OCI-LY1 (cell line): ENCODE measurements around the gene GDF15.
A peak's percentile ranks its signal among the peaks of the same experiment; 100 is the strongest.

Experiments
- H2AFZ ChIP-seq: fragments of 200-600 bp; sonication (generic), shearing (Covaris generic); 2 replicates; pipeline ENCODE4 v1.6.0; 2014; ENCODE audit warnings: antibody characterized with exemption, mild to moderate bottlenecking, low read length
- H3F3A ChIP-seq: fragments of 200-600 bp; sonication (generic), shearing (Covaris generic); 2 replicates; pipeline ENCODE4 v1.6.0; 2014; ENCODE audit warnings: mild to moderate bottlenecking, antibody characterized with exemption, low read length, moderate library complexity; ENCODE audit not compliant: insufficient read depth
- H3K27ac ChIP-seq: fragments of 200-600 bp; sonication (generic); 2 replicates; pipeline ENCODE4 v1.5.1; 2014; ENCODE audit warnings: low read length, mixed run types, mild to moderate bottlenecking, low read depth; ENCODE audit not compliant: poor library complexity, severe bottlenecking
- H3K27me3 ChIP-seq: fragments of 200-600 bp; sonication (generic); 2 replicates; pipeline ENCODE4 v1.6.0; 2014; ENCODE audit warnings: antibody characterized with exemption, mild to moderate bottlenecking, low read length, moderate library complexity; ENCODE audit not compliant: insufficient read depth
- H3K36me3 ChIP-seq: fragments of 200-600 bp; sonication (generic); 2 replicates; pipeline ENCODE4 v1.6.1; 2014; ENCODE audit warnings: mild to moderate bottlenecking, antibody characterized with exemption, low read length, moderate library complexity, mixed read lengths; ENCODE audit not compliant: insufficient read depth
- H3K4me1 ChIP-seq: fragments of 200-600 bp; sonication (generic); 2 replicates; pipeline ENCODE4 v1.5.1; 2014; ENCODE audit warnings: mild to moderate bottlenecking, low read length, moderate library complexity; ENCODE audit not compliant: insufficient read depth, severe bottlenecking
- H3K4me2 ChIP-seq: fragments of 200-600 bp; sonication (generic), shearing (Covaris generic); 2 replicates; pipeline ENCODE4 v1.6.1; 2014; ENCODE audit warnings: low read length
- H3K4me3 ChIP-seq: fragments of 200-600 bp; sonication (generic); 2 replicates; pipeline ENCODE4 v1.5.1; 2014; ENCODE audit warnings: low read length, low read depth, mild to moderate bottlenecking, mixed read lengths; ENCODE audit not compliant: poor library complexity, severe bottlenecking
- H3K79me2 ChIP-seq: fragments of 200-600 bp; shearing (Covaris generic); 2 replicates; pipeline ENCODE4 v1.6.1; 2016; ENCODE audit warnings: mixed run types, low read length, mixed read lengths; ENCODE audit not compliant: insufficient read depth
- H3K9ac ChIP-seq: fragments of 200-600 bp; sonication (generic), shearing (Covaris generic); 2 replicates; pipeline ENCODE4 v1.6.1; 2014; ENCODE audit warnings: mild to moderate bottlenecking, low read length, mixed read lengths
- H3K9me2 ChIP-seq: fragments of 200-600 bp; sonication (generic), shearing (Covaris generic); 2 replicates; pipeline ENCODE4 v1.6.1; 2014; ENCODE audit warnings: low read depth, mild to moderate bottlenecking, low read length, mixed read lengths
- H3K9me3 ChIP-seq: fragments of 200-600 bp; shearing (Covaris generic); 2 replicates; pipeline ENCODE4 v1.6.1; 2014; ENCODE audit warnings: low read length, mixed read lengths
- H4K20me1 ChIP-seq: fragments of 200-600 bp; sonication (generic), shearing (Covaris generic); 2 replicates; pipeline ENCODE4 v1.6.0; 2016; ENCODE audit warnings: mild to moderate bottlenecking, low read length; ENCODE audit not compliant: insufficient read depth
- EZH2 ChIP-seq: fragments of 200-600 bp; sonication (generic), shearing (Covaris generic); IDR thresholded peaks from 2 replicates; pipeline ENCODE4 v1.8.0; 2017; ENCODE audit warnings: borderline replicate concordance, mixed run types, mild to moderate bottlenecking, antibody characterized with exemption, low read length, moderate library complexity, mixed read lengths
- TF ChIP-seq, protein P1 (sequence below): fragments of 200-600 bp; sonication (generic), shearing (Covaris generic); IDR thresholded peaks from 2 replicates; pipeline ENCODE4 v1.5.1; 2017; ENCODE audit warnings: mild to moderate bottlenecking, antibody characterized with exemption, low read length, moderate library complexity, mixed read lengths

GDF15 gene

GRCh38 chr19:18392926-18393325 lies 7.0 kb downstream of the GDF15 start:
- TF ChIP-seq, protein P1, sequence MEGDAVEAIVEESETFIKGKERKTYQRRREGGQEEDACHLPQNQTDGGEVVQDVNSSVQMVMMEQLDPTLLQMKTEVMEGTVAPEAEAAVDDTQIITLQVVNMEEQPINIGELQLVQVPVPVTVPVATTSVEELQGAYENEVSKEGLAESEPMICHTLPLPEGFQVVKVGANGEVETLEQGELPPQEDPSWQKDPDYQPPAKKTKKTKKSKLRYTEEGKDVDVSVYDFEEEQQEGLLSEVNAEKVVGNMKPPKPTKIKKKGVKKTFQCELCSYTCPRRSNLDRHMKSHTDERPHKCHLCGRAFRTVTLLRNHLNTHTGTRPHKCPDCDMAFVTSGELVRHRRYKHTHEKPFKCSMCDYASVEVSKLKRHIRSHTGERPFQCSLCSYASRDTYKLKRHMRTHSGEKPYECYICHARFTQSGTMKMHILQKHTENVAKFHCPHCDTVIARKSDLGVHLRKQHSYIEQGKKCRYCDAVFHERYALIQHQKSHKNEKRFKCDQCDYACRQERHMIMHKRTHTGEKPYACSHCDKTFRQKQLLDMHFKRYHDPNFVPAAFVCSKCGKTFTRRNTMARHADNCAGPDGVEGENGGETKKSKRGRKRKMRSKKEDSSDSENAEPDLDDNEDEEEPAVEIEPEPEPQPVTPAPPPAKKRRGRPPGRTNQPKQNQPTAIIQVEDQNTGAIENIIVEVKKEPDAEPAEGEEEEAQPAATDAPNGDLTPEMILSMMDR = no peak
- no peak for TF ChIP-seq EZH2

DNA sequence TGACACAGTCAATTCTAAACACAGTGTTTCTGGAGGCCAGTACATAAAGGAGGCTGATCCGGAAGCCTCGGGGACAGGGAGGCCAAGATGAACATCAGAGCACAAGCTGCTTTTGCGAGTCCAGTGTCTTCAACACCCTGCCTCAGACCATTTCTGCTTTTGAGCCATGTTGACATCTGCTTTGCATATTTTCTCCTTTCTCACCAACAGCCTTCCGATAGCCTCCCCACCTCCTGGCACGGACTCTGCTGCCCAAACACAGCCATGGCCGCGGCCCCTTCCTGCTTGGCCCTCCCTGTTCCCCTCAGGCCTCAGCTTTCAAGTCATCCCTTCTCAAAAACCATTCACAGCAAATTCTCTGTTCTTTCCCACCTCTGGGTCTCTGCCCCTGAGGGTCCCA lies 7.9 kb downstream of the GDF15 start:
- no peak overlapping the region for H3K4me3 ChIP-seq
- peaks cover 28% of the 10 kb centered on the region for H3K4me1 ChIP-seq
- no peak for TF ChIP-seq EZH2
- TF ChIP-seq, protein P1 = no peak
- H3K36me3 ChIP-seq = no peaks in the 10 kb centered on the region
- no peaks in the 10 kb centered on the region for H3K79me2 ChIP-seq
- no peak overlapping the region for H3K9ac ChIP-seq
- no peaks in the 10 kb centered on the region for H3F3A ChIP-seq
- no peak overlapping the region; the same call in 1 of the 2 replicates for H3K4me2 ChIP-seq
- H3K27ac ChIP-seq = no peak overlapping the region
- no peaks in the 10 kb centered on the region for H3K9me3 ChIP-seq
- H4K20me1 ChIP-seq = no peaks in the 10 kb centered on the region
- H3K27me3 ChIP-seq = peaks cover 20% of the 10 kb centered on the region; the same call in 1 of the 2 replicates
- no peaks in the 10 kb centered on the region for H3K9me2 ChIP-seq
- no peak overlapping the region for H2AFZ ChIP-seq

More at GRCh38 chr19:18392926-18393325, 7.0 kb downstream of the GDF15 start:
- Histone ChIP-seq H3K9me2 (no peaks in the 10 kb centered on the region), H3F3A (no peaks in the 10 kb centered on the region), H2AFZ (no peak overlapping the region), H3K27ac (no peak overlapping the region), H3K79me2 (no peaks in the 10 kb centered on the region), H3K27me3 (peaks cover 20% of the 10 kb centered on the region; the same call in 1 of the 2 replicates), H3K9me3 (no peaks in the 10 kb centered on the region), H3K9ac (no peak overlapping the region), H4K20me1 (no peaks in the 10 kb centered on the region), H3K4me1 (peaks cover 35% of the 10 kb centered on the region), H3K36me3 (no peaks in the 10 kb centered on the region), H3K4me2 (no peak overlapping the region), H3K4me3 (no peak overlapping the region)

DNA sequence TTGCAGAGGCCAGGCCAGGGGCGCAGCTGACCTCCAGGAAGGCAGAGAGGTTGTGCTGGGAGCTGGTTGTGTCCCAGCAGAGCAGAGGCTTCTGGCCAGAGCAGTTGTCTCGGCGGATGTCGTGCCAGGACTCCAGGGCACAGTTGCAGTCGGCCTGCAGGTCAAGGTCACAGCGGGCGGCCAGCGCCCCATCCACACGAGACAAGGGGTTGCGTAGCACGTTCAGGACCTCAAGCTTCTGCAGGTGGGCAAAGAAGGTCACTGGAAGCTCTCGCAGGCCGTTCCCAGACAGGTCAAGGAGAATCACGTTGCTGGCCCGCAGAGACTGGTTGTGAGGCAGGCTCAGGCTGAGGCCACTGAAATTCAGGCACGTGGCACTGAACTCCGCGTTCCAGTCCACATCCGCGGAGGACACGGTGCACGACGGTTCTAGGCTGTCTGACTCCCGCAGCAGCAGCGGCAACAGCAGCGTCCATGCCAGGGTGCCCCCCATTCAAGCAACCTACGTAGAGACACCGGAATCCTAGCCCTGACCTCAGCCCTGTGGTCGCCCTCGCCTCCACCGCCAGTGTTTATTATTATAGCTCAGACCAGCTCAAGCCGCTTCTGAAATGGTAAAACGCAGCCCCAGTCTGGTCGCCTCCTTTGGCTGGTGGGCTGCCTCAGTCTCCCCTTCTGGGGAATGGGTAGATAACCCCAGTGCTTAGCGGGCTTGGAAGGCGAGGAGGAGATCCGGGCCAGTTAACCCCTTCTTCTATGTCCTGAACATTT lies 10.7 kb downstream of the GDF15 start:
- H3K9ac ChIP-seq = no peak overlapping the region; the same call in 1 of the 2 replicates
- no peak overlapping the region for H2AFZ ChIP-seq
- TF ChIP-seq EZH2 = no peak
- TF ChIP-seq, protein P1 = no peak
- no peaks in the 10 kb centered on the region for H3K36me3 ChIP-seq
- H3F3A ChIP-seq = no peaks in the 10 kb centered on the region
- no peaks in the 10 kb centered on the region for H3K79me2 ChIP-seq
- peaks cover 32% of the 10 kb centered on the region for H3K4me1 ChIP-seq
- no peak overlapping the region for H3K27ac ChIP-seq
- H3K27me3 ChIP-seq = peaks cover 8% of the 10 kb centered on the region; the same call in 1 of the 2 replicates
- H3K9me2 ChIP-seq = no peaks in the 10 kb centered on the region
- H3K4me3 ChIP-seq = peak overlapping the region; percentile 50
- H3K9me3 ChIP-seq = no peaks in the 10 kb centered on the region
- H3K4me2 ChIP-seq = peak overlapping the region; percentile 61; the same call in 1 of the 2 replicates
- H4K20me1 ChIP-seq = no peaks in the 10 kb centered on the region
